Neural cell (in vitro differentiated cells): ENCODE data around the gene NPLOC4. TPM values are rescaled to one million over a fixed set of nuclear protein-coding genes. Genes with fewer than 3 reads are reported as not detected.
"Not testable (repeated sequence)": the region's sequence is repeated elsewhere in the genome, so short reads cannot be mapped to it uniquely, and the experiment has no call there.

ENCODE experiments used
- H2AFZ ChIP-seq: fragments of 200-600, 300-800 bp; sonication (generic), shearing (Covaris generic); 2 replicates; pipeline ENCODE4 v1.6.0; 2014; ENCODE audit warnings: low read depth, mild to moderate bottlenecking, antibody characterized with exemption, low read length, moderate library complexity
- H3F3A ChIP-seq: fragments of 200-600 bp; shearing (Covaris generic); 2 replicates; pipeline ENCODE4 v1.6.1; 2016; ENCODE audit warnings: mild to moderate bottlenecking, moderate library complexity, mixed read lengths, antibody characterized with exemption, low read length; ENCODE audit not compliant: insufficient read depth, poor library complexity, severe bottlenecking
- H3K27ac ChIP-seq: fragments of 200-600, 300-800 bp; sonication (generic), shearing (Covaris generic); 2 replicates; pipeline ENCODE4 v1.5.1; 2014; ENCODE audit warnings: mild to moderate bottlenecking, low read length, moderate library complexity
- H3K27me3 ChIP-seq: fragments of 300-800, 200-600 bp; sonication (generic), shearing (Covaris generic); 2 replicates; pipeline ENCODE4 v1.6.0; 2014; ENCODE audit warnings: mild to moderate bottlenecking, low read depth, low read length, moderate library complexity; ENCODE audit not compliant: insufficient read depth
- H3K36me3 ChIP-seq: fragments of 300-800, 200-600 bp; sonication (generic), shearing (Covaris generic); 2 replicates; pipeline ENCODE4 v1.5.1; 2014; ENCODE audit warnings: mild to moderate bottlenecking, antibody characterized with exemption, low read length, moderate library complexity; ENCODE audit not compliant: insufficient read depth
- H3K4me2 ChIP-seq: fragments of 300-800, 200-600 bp; sonication (generic), shearing (Covaris generic); 2 replicates; pipeline ENCODE4 v1.6.0; 2014; ENCODE audit warnings: mild to moderate bottlenecking, low read length
- H3K4me3 ChIP-seq: fragments of 300-800, 200-600 bp; sonication (generic), shearing (Covaris generic); 2 replicates; pipeline ENCODE4 v1.5.1; 2014; ENCODE audit warnings: mild to moderate bottlenecking, low read length, moderate library complexity
- H3K79me2 ChIP-seq: fragments of 200-600 bp; shearing (Covaris generic); replicated peaks from 2 replicates; pipeline ENCODE4 v1.6.0; 2014; ENCODE audit warnings: mild to moderate bottlenecking, low read length, moderate library complexity; ENCODE audit not compliant: insufficient read depth
- H3K9ac ChIP-seq: fragments of 300-800, 200-600 bp; sonication (generic), shearing (Covaris generic); 2 replicates; pipeline ENCODE4 v1.6.1; 2016; ENCODE audit warnings: mild to moderate bottlenecking, low read length, mixed read lengths
- H3K9me2 ChIP-seq: fragments of 200-600 bp; shearing (Covaris generic); 2 replicates; pipeline ENCODE4 v1.6.1; 2016; ENCODE audit warnings: mild to moderate bottlenecking, low read length, mixed read lengths; ENCODE audit not compliant: insufficient read depth
- H3K9me3 ChIP-seq: fragments of 200-600, 300-800 bp; sonication (generic), shearing (Covaris generic); 2 replicates; pipeline ENCODE4 v1.6.1; 2016; ENCODE audit warnings: mild to moderate bottlenecking, mixed run types, low read length, moderate library complexity, mixed read lengths
- H4K20me1 ChIP-seq: fragments of 200-600 bp; shearing (Covaris generic); 2 replicates; pipeline ENCODE4 v1.6.1; 2016; ENCODE audit warnings: mild to moderate bottlenecking, mixed run types; ENCODE audit not compliant: insufficient read depth
- CTCF ChIP-seq: fragments of 450-650 bp; IDR thresholded peaks from 2 replicates; pipeline ENCODE4 v1.5.1; 2014; ENCODE audit warnings: antibody characterized with exemption, mild to moderate bottlenecking, moderate library complexity; ENCODE audit not compliant: poor library complexity, severe bottlenecking
- EP300 ChIP-seq: fragments of 450-650 bp; conservative IDR thresholded peaks from 2 replicates; pipeline ENCODE4 v1.6.1; 2014; ENCODE audit warnings: antibody characterized with exemption, mild to moderate bottlenecking, moderate library complexity; ENCODE audit not compliant: poor library complexity, severe bottlenecking
- EZH2 ChIP-seq: fragments of 200-600, 300-800 bp; shearing (Covaris generic), sonication (generic); IDR thresholded peaks from 2 replicates; pipeline ENCODE4 v1.6.1; 2014; ENCODE audit warnings: antibody characterized with exemption, low read length, borderline replicate concordance, mild to moderate bottlenecking; ENCODE audit not compliant: insufficient read depth, poor library complexity, severe bottlenecking
- MXI1 ChIP-seq: fragments of 450-650 bp; conservative IDR thresholded peaks from 2 replicates; pipeline ENCODE4 v1.6.1; 2014; ENCODE audit warnings: antibody characterized with exemption, mild to moderate bottlenecking; ENCODE audit not compliant: poor library complexity, severe bottlenecking
- POLR2AphosphoS5 ChIP-seq: IDR thresholded peaks from 2 replicates; pipeline ENCODE4 v1.6.1; 2012
- RAD21 ChIP-seq: fragments of 450-650 bp; conservative IDR thresholded peaks from 2 replicates; pipeline ENCODE4 v1.6.1; 2014; ENCODE audit warnings: antibody characterized with exemption, mild to moderate bottlenecking, moderate library complexity
- REST ChIP-seq: IDR thresholded peaks from 2 replicates; pipeline ENCODE4 v1.6.1; 2012; ENCODE audit warnings: borderline replicate concordance
- SMC3 ChIP-seq: fragments of 450-650 bp; conservative IDR thresholded peaks from 2 replicates; pipeline ENCODE4 v1.6.1; 2014; ENCODE audit warnings: antibody characterized with exemption, mild to moderate bottlenecking, moderate library complexity; ENCODE audit not compliant: poor library complexity
- TAF1 ChIP-seq: IDR thresholded peaks from 2 replicates; pipeline ENCODE4 v1.6.1; 2012; ENCODE audit warnings: low read depth
- polyA plus RNA-seq: library from polyadenylated mRNA; depleted of rRNA; stranded (reverse); fragments of >200 nt; gene quantifications from 2 replicates; pipeline ENCODE4 v1.2.3, GENCODE V29; 2014

Gene NPLOC4
- polyA plus RNA-seq, 1 donor from 2014 or later, result 32.3 TPM

DNA sequence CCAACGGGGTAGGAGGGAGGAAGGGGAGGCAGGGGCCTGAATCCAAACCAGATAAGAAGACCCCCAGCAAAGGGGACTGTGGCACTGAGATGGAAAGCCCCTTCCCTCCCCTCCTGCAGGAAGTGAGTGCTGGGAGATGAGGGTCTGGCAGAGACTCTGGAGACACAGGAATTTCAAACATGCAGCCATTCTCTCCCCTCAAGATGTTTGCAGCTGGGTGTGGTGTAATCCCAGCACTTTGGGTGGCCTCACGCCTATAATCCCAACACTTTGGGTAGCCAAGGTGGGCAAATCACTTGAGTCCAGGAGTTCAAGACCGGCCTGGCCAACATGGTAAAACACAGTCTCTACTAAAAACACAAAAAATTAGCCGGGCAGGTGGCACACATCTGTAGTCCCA is 50.8 kb downstream of the NPLOC4 start:
- H3K9me3 ChIP-seq, result no peaks in the 10 kb centered on the region
- H3K79me2 ChIP-seq, result no peaks in the 10 kb centered on the region
- H3K9me2 ChIP-seq, result no peaks in the 10 kb centered on the region
- no peak overlapping the region for H3K9ac ChIP-seq
- no peak overlapping the region for H3K4me2 ChIP-seq
- no peaks in the 10 kb centered on the region for H3K27me3 ChIP-seq
- H2AFZ ChIP-seq, result no peak overlapping the region
- H3F3A ChIP-seq, result no peaks in the 10 kb centered on the region
- H3K4me3 ChIP-seq, result no peak overlapping the region
- no peaks in the 10 kb centered on the region for H4K20me1 ChIP-seq
- peaks cover 4% of the 10 kb centered on the region for H3K36me3 ChIP-seq
- H3K27ac ChIP-seq, result no peak overlapping the region
- no peak for TF ChIP-seq POLR2AphosphoS5
- no peak for TF ChIP-seq TAF1
- TF ChIP-seq REST, result no peak
- TF ChIP-seq CTCF, result no peak
- TF ChIP-seq EP300, result no peak
- no peak for TF ChIP-seq SMC3
- no peak for TF ChIP-seq RAD21
- no peak for TF ChIP-seq EZH2
- no peak for TF ChIP-seq MXI1

GRCh38 chr17:81584771-81585170 is 52.1 kb downstream of the NPLOC4 start:
- not testable (repeated sequence) for H3K9ac ChIP-seq

GRCh38 chr17:81583589-81584342 is 53.1 kb downstream of the NPLOC4 start:
- TF ChIP-seq POLR2AphosphoS5 (no peak), MXI1 (no peak), RAD21 (no peak), SMC3 (no peak), EZH2 (no peak), EP300 (no peak)
- H3K36me3 ChIP-seq, result peaks cover 4% of the 10 kb centered on the region

More at GRCh38 chr17:81584771-81585170, 52.1 kb downstream of the NPLOC4 start:
- H3K27me3 ChIP-seq, H3F3A ChIP-seq, H3K27ac ChIP-seq, H3K79me2 ChIP-seq, H3K36me3 ChIP-seq, H3K4me3 ChIP-seq, H3K9me3 ChIP-seq, H3K9me2 ChIP-seq, H3K4me2 ChIP-seq, H2AFZ ChIP-seq, H4K20me1 ChIP-seq: not testable (repeated sequence)

More at GRCh38 chr17:81583589-81584342, 53.1 kb downstream of the NPLOC4 start:
- Histone ChIP-seq H3K4me3 (no peak overlapping the region), H3K79me2 (no peaks in the 10 kb centered on the region), H4K20me1 (no peaks in the 10 kb centered on the region), H3K9me2 (no peaks in the 10 kb centered on the region), H3K4me2 (no peak overlapping the region), H3K27ac (no peak overlapping the region), H3K9me3 (no peaks in the 10 kb centered on the region), H3K27me3 (no peaks in the 10 kb centered on the region), H2AFZ (no peak overlapping the region), H3F3A (no peaks in the 10 kb centered on the region), H3K9ac (no peak overlapping the region)
